Skin of body (tissue), 2 donors: Measurements from ENCODE around the gene BMPR2. TPM values are rescaled to one million over a fixed set of nuclear protein-coding genes. Genes with fewer than 3 reads are reported as not detected.
"Not testable (repeated sequence)": the region's sequence is repeated elsewhere in the genome, so short reads cannot be mapped to it uniquely, and the experiment has no call there.

Experiments
- DNase-seq: peaks from one replicate; lab custom pipeline; 2025; lab: John Stamatoyannopoulos, UW
- total RNA-seq: library from RNA; depleted of rRNA; stranded (reverse); fragments of >200 nt; gene quantifications from one replicate; pipeline ENCODE4 v1.2.3, GENCODE V29; 2014

Gene BMPR2
- total RNA-seq, 1 donor from 2014 or later, result 37.9 TPM

DNA sequence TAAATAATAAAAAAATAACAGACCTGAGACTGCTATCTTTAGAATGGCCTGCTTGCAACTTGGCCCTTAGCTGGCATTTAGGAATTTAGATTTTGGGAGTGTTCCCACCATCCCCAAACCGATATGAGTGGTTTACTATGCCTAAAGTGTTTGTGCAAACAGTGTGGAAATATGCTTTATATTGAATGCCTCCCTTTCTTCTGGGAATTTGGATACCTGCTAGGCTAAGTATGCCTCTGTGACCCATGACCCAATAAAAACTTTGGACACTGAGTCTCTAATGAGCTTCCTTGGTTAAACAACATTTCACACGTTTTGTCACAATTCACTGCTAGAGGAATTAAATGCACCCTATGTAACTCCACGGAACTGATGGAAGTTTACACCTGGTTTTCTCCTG lies 73.2 kb downstream of the BMPR2 start:
- DNase-seq, result no peak

DNA sequence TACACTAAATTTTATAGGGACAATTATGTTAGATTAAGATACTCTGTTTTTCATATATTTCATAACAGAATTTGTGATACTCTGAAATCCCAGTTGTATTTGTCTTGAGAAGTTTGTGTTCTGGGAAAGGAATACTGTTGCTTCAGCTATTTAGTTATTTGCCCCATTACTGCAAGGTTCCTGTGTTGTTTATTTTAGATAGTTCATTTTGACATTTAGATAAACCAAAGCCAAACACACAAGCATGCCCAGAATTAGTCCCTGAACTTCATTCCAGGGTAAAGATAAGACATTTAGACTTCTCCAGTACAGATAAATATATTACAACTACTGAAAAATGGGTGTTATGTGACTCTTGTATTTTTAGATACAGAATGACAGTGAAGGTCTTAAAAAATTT lies 74.7 kb downstream of the BMPR2 start:
- no peak for DNase-seq

DNA sequence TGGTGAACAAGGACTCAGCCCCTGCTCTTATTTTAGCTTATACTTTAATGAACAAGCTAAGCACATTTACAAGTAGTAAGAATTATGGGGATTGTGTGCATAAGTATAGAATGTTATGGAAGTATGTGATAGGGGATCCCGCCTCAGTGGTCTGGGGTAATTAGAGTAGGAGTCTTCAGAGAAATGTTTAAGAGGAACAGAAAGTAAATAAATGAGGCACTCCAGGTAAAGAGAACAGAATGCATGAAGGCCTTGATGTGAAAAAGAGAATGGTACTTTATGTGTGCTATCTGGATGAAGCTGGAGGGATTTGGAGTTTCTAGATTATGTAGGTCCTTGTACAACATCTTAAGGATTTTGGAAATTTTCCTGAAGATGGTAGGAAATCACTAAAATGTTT lies 76.6 kb downstream of the BMPR2 start:
- DNase-seq, result no peak

DNA sequence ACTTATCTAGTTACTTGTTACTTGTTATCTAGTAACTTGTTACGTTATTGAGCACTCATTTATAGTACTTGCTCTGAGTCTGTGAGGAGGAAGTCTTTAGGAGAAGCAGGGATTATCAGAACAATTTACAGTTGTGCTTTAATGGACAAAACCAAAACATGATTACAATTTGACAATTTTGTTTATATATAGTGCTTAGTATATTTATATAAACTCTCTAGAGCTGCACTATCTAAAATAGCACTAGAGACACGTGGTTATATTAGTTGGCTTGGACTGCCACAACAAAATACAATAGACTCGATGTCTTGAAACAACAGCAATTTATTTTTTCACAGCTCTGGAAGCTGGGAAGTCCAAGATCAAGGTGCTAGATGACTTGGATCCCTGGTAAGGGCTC lies 78.4 kb downstream of the BMPR2 start:
- DNase-seq, result no peak

DNA sequence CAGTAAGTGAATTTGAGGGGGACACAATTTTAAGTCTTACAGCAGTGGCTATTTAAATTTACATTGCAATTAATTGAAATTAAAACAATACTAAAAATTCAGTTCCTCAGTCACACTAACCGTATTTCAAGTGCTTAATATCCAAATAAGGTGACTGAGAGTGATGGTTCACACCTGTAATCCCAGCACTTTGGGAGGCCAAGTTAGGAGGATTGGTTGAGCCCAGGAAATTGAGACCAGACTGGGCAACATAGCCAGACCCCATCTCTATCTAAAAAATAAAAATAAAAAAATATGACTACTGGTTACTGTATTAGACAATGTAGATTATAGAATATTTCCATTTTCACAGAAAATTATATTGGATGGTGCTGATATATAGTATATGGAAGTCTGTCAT lies 79.0 kb downstream of the BMPR2 start:
- no peak for DNase-seq

GRCh38 chr2:202460119-202460518 lies 84.0 kb downstream of the BMPR2 start:
- DNase-seq, result no peak

- DNase-seq, result no peak
Observed at GRCh38 chr2:202479090-202479489, 103.0 kb downstream of the BMPR2 start.

- DNase-seq, result no peak
Observed at GRCh38 chr2:202479610-202480009, 103.5 kb downstream of the BMPR2 start.

DNA sequence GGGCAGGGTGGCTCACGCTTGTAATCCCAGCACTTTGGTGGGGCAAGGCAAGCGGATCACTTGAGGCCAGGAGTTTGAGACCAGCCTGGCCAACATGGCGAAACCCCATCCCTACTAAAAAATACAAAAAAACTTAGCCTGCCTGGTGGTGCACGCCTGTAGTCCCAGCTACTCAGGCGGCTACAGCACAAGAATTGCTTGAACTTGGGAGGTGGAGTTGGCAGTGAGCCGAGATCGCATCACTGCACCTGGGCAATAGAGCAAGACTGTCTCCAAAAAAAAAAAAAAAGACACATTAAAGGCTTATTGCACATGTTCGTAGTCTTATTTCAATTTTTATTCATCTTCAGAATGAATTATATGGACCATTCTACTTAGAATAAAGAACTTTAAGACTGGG lies 110.2 kb downstream of the BMPR2 start:
- DNase-seq, result no peak

DNA sequence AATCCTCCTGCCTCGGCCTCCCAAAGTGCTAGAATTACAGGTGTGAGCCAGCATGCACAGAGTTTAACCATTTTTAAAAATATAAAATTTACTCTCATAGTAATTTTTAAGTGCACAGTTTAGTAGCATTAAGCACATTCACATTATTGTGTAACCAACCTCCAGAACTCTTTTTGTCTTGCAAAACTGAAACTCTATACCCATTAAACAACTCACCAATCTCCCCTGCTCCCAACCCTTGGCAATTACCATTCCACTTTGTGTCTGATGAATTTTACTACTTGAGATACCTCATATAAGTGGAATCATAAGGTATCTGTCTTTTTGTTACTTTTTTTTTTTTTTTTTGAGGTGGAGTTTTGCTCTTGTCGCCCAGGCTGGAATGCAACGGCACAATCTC lies 112.5 kb downstream of the BMPR2 start:
- no peak for DNase-seq

- no peak for DNase-seq
Observed at GRCh38 chr2:202490479-202490878, 114.4 kb downstream of the BMPR2 start.

GRCh38 chr2:202491514-202491913 lies 115.4 kb downstream of the BMPR2 start:
- no peak for DNase-seq

DNA sequence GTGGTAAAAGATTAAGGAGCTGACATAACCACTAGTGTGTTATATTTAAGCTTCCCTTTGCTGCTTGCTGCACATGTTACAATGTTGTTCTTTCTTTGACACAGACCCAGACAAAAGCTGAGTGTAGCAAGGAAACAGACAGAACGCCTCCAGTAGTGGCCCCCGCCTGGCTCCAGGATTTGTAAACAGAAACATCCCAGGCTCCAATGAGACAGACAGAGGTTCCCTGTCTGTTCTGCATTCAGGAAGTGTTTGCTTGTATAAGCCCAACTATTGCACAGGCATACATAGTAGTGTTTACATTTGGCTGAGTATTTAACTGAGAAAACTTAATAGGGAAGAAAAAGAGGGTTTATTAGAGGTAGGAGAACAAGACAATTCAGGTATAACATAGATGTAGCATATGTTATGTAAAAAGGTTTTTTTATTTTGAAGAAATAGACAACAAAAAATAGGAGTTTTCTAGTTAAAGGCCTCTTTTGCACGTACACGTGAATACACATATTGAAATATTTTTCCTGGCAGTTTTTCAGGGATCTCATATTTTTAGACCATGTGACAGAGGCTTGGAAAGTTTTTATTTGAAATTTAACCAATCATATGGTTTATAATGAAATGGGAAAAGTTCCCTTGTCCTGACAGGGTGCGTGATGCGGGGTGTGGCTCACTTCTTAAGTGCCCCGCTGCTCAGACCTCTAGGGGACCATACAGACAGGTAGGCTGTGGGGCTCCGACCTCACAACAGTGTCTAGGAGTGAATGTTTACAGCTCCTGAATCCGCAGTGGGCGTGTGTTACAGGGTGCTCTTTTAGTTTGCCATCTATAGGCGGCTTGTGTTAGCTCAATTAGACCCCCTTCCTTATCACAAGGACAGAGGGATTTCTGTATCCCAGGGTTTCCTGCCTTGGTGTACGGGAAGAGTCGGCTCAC lies 118.4 kb downstream of the BMPR2 start:
- DNase-seq, result peak; percentile 71

DNA sequence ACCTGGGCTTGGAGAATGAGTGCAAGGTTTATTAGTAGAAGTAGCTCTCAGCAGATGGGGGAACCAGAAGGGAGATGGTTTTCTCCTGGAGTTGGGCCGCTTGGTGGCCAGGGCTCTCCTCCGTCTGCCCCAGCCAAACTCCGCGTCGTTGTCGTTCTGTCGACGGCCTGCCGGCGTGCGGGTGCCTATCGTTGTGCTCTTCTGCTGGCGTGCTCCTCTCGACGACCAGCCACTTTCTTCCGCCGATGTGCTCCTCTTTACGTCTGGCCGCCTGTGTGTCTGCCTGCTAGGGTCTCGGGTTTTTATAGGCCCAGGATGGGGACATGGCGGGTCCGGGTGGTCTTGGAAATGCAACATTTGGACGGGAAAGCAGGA lies 119.1 kb downstream of the BMPR2 start:
- no peak for DNase-seq

- not testable (repeated sequence) for DNase-seq
Observed at GRCh38 chr2:202496835-202497472, 120.8 kb downstream of the BMPR2 start.

DNA sequence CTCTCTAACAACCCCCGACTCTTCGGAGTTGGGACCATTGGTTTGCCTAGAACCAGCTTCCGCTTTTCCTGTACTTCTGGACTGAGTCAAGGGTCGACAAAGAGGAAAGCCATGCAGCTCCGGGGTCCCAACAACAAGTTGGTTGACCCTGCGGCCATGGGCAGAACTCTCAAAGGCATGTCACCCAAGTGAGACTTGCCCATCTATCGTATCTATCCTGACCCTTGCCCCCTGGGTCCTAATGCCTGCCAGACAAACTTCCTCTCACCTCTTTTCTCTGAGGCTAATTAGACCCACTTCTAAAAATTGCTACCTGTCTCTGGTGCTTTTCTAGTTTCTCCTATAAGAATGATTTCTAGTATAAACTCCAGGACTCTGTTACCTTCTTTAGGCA lies 121.3 kb downstream of the BMPR2 start:
- not testable (repeated sequence) for DNase-seq

- not testable (repeated sequence) for DNase-seq
Observed at GRCh38 chr2:202499841-202500240, 123.7 kb downstream of the BMPR2 start.

DNA sequence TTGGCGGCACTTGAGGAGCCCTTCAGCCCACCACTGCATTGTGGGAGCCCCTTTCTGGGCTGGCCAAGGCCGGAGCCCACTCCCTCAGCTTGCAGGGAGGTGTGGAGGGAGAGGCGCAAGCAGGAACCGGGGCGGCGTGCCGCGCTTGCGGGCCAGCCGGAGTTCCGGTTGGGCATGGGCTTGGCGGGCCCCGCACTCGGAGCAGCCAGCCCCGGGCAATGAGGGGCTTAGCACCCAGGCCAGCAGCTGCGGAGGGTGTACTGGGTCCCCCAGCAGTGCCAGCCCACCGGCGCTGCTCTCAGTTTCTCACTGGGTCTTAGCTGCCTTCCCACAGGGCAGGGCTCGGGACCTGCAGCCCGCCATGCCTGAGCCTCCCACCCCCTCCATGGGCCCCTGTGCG lies 127.1 kb downstream of the BMPR2 start:
- DNase-seq, result not testable (repeated sequence)

DNA sequence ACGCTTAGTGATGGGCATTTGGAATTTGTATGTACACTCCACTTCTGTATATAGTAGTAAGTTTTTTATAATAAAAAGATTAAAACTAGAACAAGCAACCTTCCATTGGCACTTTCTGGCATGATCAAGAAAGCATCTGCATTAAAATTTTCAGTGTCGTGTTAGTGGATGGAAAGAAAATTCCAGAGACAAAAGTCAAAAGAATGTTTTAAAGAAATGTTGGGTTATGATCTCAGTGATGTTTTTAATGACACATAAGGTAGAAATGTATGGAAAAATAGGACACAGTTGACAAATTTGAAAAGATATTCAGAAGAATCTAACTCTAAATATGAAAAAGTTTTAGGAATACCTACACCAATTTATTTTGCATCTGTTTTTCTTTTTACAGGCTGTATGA lies 132.6 kb downstream of the BMPR2 start:
- DNase-seq, result no peak

- no peak for DNase-seq
Observed at GRCh38 chr2:202510911-202511310, 134.8 kb downstream of the BMPR2 start.

- DNase-seq, result no peak
Observed at GRCh38 chr2:202512176-202512575, 136.0 kb downstream of the BMPR2 start.

DNA sequence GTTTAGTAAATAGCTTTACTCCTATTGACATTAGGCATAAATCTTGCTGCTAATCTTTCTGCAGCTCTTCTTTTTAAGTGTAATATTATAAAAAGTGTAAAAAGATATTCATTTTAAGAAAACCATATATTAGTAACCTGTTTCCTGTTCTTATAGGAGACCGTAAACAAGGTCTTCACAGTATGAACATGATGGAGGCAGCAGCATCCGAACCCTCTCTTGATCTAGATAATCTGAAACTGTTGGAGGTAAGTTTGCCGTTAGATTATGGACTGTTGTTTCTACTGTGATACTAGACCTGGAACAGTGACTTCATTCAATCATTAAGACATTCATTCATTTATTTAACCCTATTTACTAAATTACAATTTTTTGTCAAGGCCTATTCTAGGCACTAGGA lies 138.6 kb downstream of the BMPR2 start:
- DNase-seq, result no peak

- no peak for DNase-seq
Observed at GRCh38 chr2:202519453-202519852, 143.3 kb downstream of the BMPR2 start.
